Neural crest cell (in vitro differentiated cells): ENCODE results near the gene NFIL3. TPM values are rescaled to one million over a fixed set of nuclear protein-coding genes. Genes with fewer than 3 reads are reported as not detected.
"Not testable (repeated sequence)": the region's sequence is repeated elsewhere in the genome, so short reads cannot be mapped to it uniquely, and the experiment has no call there.

ENCODE experiments used
- DNase-seq: peaks from one replicate; pipeline ENCODE4 v3.0.0; 2021; ENCODE audit warnings: low read depth, mixed read lengths, low spot score
- H3K27ac Mint-ChIP-seq: one replicate; pipeline ENCODE4 v1.8.0; 2021; ENCODE audit warnings: mild to moderate bottlenecking, mixed read lengths; ENCODE audit not compliant: unreplicated experiment
- H3K27me3 Mint-ChIP-seq: 2 replicates; pipeline ENCODE4 v1.8.0; 2021; ENCODE audit warnings: low read depth, mild to moderate bottlenecking, mixed read lengths
- H3K36me3 Mint-ChIP-seq: 2 replicates; pipeline ENCODE4 v1.8.0; 2021; ENCODE audit warnings: low read depth, mild to moderate bottlenecking, mixed read lengths
- H3K4me1 Mint-ChIP-seq: 2 replicates; pipeline ENCODE4 v1.8.0; 2021; ENCODE audit warnings: mixed read lengths
- H3K4me3 Mint-ChIP-seq: one replicate; pipeline ENCODE4 v1.8.0; 2021; ENCODE audit warnings: mild to moderate bottlenecking, mixed read lengths
- H3K9me3 Mint-ChIP-seq: 2 replicates; pipeline ENCODE4 v1.8.0; 2021; ENCODE audit warnings: mixed read lengths
- CTCF ChIP-seq: fragments of 200-600 bp; sonication (generic); conservative IDR thresholded peaks from 2 replicates; pipeline ENCODE4 v1.5.0; 2021; ENCODE audit warnings: antibody characterized with exemption, mild to moderate bottlenecking
- total RNA-seq: library from RNA; stranded (reverse); gene quantifications from 2 replicates; pipeline ENCODE4 v1.2.1, GENCODE V29; 2021

Gene NFIL3
- total RNA-seq, 1 donor from 2014 or later: 16.8 TPM

GRCh38 chr9:91382298-91382697 lies 41.3 kb downstream of the NFIL3 start:
- no peak for DNase-seq
- H3K36me3 Mint-ChIP-seq: peaks cover 2% of the 10 kb centered on the region
- no peaks in the 10 kb centered on the region for H3K4me1 Mint-ChIP-seq
- peaks cover 16% of the 10 kb centered on the region for H3K27me3 Mint-ChIP-seq
- no peak overlapping the region for H3K27ac Mint-ChIP-seq
- H3K4me3 Mint-ChIP-seq: no peak overlapping the region
- peaks cover 2% of the 10 kb centered on the region for H3K9me3 Mint-ChIP-seq
- no peak for TF ChIP-seq CTCF

- DNase-seq: no peak
- no peak overlapping the region for H3K27ac Mint-ChIP-seq
- H3K36me3 Mint-ChIP-seq: peaks cover 2% of the 10 kb centered on the region
- no peaks in the 10 kb centered on the region for H3K4me1 Mint-ChIP-seq
- no peak overlapping the region for H3K4me3 Mint-ChIP-seq
- H3K27me3 Mint-ChIP-seq: peaks cover 16% of the 10 kb centered on the region
- TF ChIP-seq CTCF: no peak
- H3K9me3 Mint-ChIP-seq: peaks cover 2% of the 10 kb centered on the region
Measured at GRCh38 chr9:91379426-91379825, 44.2 kb downstream of the NFIL3 start.

- Mint-ChIP-seq H3K4me1 (no peaks in the 10 kb centered on the region), H3K9me3 (peaks cover 2% of the 10 kb centered on the region), H3K27me3 (peaks cover 16% of the 10 kb centered on the region), H3K27ac (no peak overlapping the region), H3K4me3 (no peak overlapping the region), H3K36me3 (peaks cover 2% of the 10 kb centered on the region)
- TF ChIP-seq CTCF: no peak
- no peak for DNase-seq
Measured at GRCh38 chr9:91378695-91379127, 44.9 kb downstream of the NFIL3 start.

GRCh38 chr9:91378054-91378453 lies 45.6 kb downstream of the NFIL3 start:
- DNase-seq, H3K9me3 Mint-ChIP-seq, H3K27ac Mint-ChIP-seq, H3K4me3 Mint-ChIP-seq, H3K36me3 Mint-ChIP-seq, H3K4me1 Mint-ChIP-seq: not testable (repeated sequence)
- H3K27me3 Mint-ChIP-seq: peaks cover 16% of the 10 kb centered on the region

GRCh38 chr9:91376239-91376638 lies 47.4 kb downstream of the NFIL3 start:
- H3K9me3 Mint-ChIP-seq: peaks cover 2% of the 10 kb centered on the region
- H3K36me3 Mint-ChIP-seq: peaks cover 2% of the 10 kb centered on the region

GRCh38 chr9:91374939-91375338 lies 48.7 kb downstream of the NFIL3 start:
- H3K27ac Mint-ChIP-seq: no peak overlapping the region
- peaks cover 2% of the 10 kb centered on the region for H3K36me3 Mint-ChIP-seq
- no peaks in the 10 kb centered on the region for H3K4me1 Mint-ChIP-seq
- H3K27me3 Mint-ChIP-seq: peaks cover 6% of the 10 kb centered on the region
- TF ChIP-seq CTCF: no peak
- H3K4me3 Mint-ChIP-seq: no peak overlapping the region
- peaks cover 2% of the 10 kb centered on the region for H3K9me3 Mint-ChIP-seq
- DNase-seq: no peak

More at GRCh38 chr9:91376239-91376638, 47.4 kb downstream of the NFIL3 start:
- no peak for DNase-seq
- Mint-ChIP-seq H3K4me3 (no peak overlapping the region), H3K27ac (no peak overlapping the region), H3K27me3 (peaks cover 12% of the 10 kb centered on the region), H3K4me1 (no peaks in the 10 kb centered on the region)
- no peak for TF ChIP-seq CTCF
